ENCODE measurements around the gene RAB9B. TPM values are rescaled to one million over a fixed set of nuclear protein-coding genes. Genes with fewer than 3 reads are reported as not detected.

The RAB9B gene, protein sequence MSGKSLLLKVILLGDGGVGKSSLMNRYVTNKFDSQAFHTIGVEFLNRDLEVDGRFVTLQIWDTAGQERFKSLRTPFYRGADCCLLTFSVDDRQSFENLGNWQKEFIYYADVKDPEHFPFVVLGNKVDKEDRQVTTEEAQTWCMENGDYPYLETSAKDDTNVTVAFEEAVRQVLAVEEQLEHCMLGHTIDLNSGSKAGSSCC
- 0.55 TPM for total RNA-seq
- long read RNA-seq, transcript RAB9B-201 (3 exons, 3,748 nt), result major isoform, 5 of 5 reads
- long read RNA-seq, partial matches to known transcripts, result 0 of 5 reads
- long read RNA-seq, other reads (novel, unspliced or antisense), result 0 of 5 reads

- Histone ChIP-seq H3K4me3 (peak within 1 kb of the TSS; percentile 58), H3K27me3 (no peaks in the 10 kb centered on the region), H3K27ac (no peak within 1 kb of the TSS), H3K36me3 (no peaks in the 10 kb centered on the region), H3K4me1 (no peaks in the 10 kb centered on the region), H3K9me3 (no peaks in the 10 kb centered on the region)
- peak; percentile 83 for DNase-seq
- intact Hi-C loops (cut with DNase I), result no loop called here
- ATAC-seq, result peak; percentile 90
- TF ChIP-seq CTCF (IDR thresholded peaks at IDR 0.05), result no peak
Observed at GRCh38 chrX:103831803-103832544, at the start of gene RAB9B. Gene RAB9B, minus strand, starts transcription at chrX:103832257. Its CDS starts 6,473 bp downstream, at chrX:103825784.

DNA sequence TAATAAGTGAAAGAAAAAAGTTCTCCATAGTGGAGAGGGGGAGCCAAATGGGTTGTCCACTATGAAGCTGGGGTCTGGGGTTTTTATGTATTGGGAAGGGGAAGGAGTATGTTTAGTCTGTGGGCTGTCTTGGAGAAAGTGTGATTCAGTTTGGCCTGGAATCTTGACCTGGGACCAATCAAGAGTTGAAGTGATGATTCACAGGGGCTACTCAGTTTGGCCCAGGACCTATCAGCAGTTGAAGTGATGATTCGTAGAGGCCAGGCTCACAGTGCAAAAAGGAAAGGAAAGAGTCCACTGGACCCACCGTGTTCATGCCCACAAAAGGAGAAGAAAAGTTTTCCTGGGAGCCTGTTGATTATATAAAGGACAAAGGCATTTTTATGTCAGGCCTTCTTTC is 47.3 kb upstream of the RAB9B start:
- Histone ChIP-seq H3K27me3 (no peaks in the 10 kb centered on the region), H3K36me3 (no peaks in the 10 kb centered on the region), H3K9me3 (no peaks in the 10 kb centered on the region), H3K4me1 (no peaks in the 10 kb centered on the region), H3K4me3 (no peak overlapping the region), H3K27ac (no peak overlapping the region)
- no peak for TF ChIP-seq CTCF (IDR thresholded peaks at IDR 0.05)
- DNase-seq (no peak), ATAC-seq (no peak)
- intact Hi-C loops (cut with DNase I), result no loop called here

DNA sequence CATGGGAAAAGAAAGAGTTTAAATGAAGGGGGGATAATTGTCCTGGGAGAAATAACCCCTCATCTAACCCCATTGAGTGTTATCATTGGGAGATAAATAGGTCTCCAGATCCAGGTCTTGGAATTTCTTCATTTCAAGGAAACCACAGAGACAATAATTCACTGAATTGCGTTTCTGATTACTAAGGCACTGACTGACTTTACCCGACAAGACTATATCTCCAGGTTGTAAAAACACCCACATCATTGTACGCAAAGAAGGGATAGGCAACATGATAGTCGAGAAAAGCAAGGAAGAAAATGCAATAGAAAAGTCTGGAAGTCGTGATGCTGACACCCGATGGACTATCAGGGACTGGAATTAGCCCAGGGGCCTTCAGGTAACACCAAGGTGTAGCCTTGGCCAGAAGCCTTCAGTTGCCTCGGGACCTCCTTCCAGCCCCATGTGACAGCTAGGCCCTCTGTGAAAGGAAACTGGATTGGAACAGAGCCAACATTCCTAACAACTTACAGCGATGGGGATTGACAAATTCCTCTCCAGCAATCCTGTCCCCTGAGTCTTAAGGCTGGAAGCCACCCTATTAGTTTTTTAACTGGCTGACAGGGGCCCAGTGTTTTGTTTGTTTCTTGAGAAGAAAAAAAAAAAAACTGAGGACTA is 46.5 kb upstream of the RAB9B start:
- DNase-seq (no peak), ATAC-seq (no peak)
- Histone ChIP-seq H3K4me1 (no peaks in the 10 kb centered on the region), H3K27me3 (no peaks in the 10 kb centered on the region), H3K36me3 (no peaks in the 10 kb centered on the region), H3K9me3 (no peaks in the 10 kb centered on the region), H3K27ac (no peak overlapping the region), H3K4me3 (no peak overlapping the region)
- intact Hi-C loops (cut with DNase I), result no loop called here
- TF ChIP-seq CTCF (IDR thresholded peaks at IDR 0.05), result no peak

- H3K27ac ChIP-seq, result no peak overlapping the region
- H3K9me3 ChIP-seq, result no peaks in the 10 kb centered on the region
- DNase-seq (no peak), ATAC-seq (no peak)
- no peaks in the 10 kb centered on the region for H3K36me3 ChIP-seq
- H3K27me3 ChIP-seq, result no peaks in the 10 kb centered on the region
- H3K4me1 ChIP-seq, result no peaks in the 10 kb centered on the region
- no peak for TF ChIP-seq CTCF (IDR thresholded peaks at IDR 0.05)
- intact Hi-C loops (cut with DNase I), result no loop called here
- H3K4me3 ChIP-seq, result no peak overlapping the region
Observed at GRCh38 chrX:103877571-103877970, 45.5 kb upstream of the RAB9B start.

DNA sequence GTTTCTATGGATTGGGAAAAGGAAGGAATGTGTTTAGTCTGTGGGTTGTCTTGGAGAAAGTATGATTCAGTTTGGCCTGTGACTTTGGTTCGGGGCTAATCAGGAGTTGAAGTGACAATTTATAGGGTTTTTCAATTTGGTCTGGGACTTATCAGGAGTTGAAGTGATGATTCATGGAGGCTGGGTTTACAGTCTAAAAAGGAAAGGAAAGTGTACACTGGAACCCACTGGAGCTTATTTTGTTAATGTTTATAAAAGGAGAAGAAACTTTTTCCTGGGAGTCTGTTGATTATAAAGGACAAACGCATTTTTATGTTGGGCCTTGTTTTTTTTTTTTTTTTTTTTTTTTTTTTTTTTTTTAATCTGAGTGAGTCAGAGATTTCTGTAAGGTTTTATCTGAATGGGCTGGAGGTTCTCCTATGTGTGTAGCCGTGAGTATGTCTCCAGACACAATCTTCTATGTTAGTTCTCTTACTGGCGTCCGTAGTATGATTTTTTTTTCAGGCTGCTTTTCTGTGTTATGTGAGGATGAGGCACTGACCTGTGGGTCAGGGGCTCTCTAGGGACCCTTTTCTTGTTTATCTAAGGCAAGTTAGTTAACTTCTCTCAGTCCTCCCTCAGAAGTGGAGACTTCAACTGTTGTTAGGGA is 33.0 kb upstream of the RAB9B start:
- no peak for TF ChIP-seq CTCF (IDR thresholded peaks at IDR 0.05)
- DNase-seq, result no peak
- Histone ChIP-seq H3K27me3 (no peaks in the 10 kb centered on the region), H3K4me1 (no peaks in the 10 kb centered on the region), H3K9me3 (no peaks in the 10 kb centered on the region), H3K4me3 (no peak overlapping the region), H3K36me3 (no peaks in the 10 kb centered on the region), H3K27ac (no peak overlapping the region)
- ATAC-seq, result no peak
- intact Hi-C loops (cut with DNase I), result no loop called here
